Ramos (cell line): ENCODE measurements around the gene TPD52L1.
"Not testable (repeated sequence)": the region's sequence is repeated elsewhere in the genome, so short reads cannot be mapped to it uniquely, and the experiment has no call there.

Experiments
- in situ Hi-C: fragments of 300-500 bp; cut with MboI; formaldehyde crosslinking; loops from one replicate; pipeline ENCODE4 v1.14.3; 2022; ENCODE audit warnings: low sequenced_read_pairs; ENCODE audit not compliant: unreplicated experiment

TPD52L1 gene

GRCh38 chr6:125153391-125154117 is at the start of gene TPD52L1:
Gene TPD52L1 (plus strand): TSS chr6:125153773. CDS start chr6:125153952, 179 bp downstream.
- in situ Hi-C loops: no loop called here

GRCh38 chr6:125104425-125104824 is 49.1 kb upstream of the TPD52L1 start:
- in situ Hi-C loops: no loop called here

- in situ Hi-C loops: no loop called here
Observed at GRCh38 chr6:125107048-125107447, 46.5 kb upstream of the TPD52L1 start.

GRCh38 chr6:125107896-125108295 is 45.7 kb upstream of the TPD52L1 start:
- in situ Hi-C loops: no loop called here

DNA sequence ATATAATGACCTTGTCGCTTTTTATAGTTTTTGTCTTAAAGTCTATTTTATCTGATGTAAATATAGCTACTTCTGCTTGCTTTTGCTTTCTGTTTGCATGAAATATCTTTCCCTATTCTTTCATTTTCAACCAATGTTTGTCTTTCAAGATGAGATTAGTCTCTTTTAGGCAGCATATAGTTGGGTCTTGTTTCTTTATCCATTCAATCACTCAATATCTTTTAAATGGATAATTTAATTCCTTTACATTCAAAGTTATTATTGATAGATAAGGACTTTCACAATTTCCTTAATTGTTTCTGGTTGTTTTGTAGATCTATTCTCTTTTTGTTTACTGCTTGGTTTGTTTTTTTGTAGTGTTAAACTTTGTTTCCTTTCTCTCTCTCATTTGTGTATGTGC is 43.5 kb upstream of the TPD52L1 start:
- in situ Hi-C loops: no loop called here

- in situ Hi-C loops: no loop called here
Observed at GRCh38 chr6:125111219-125111983, 42.2 kb upstream of the TPD52L1 start.

DNA sequence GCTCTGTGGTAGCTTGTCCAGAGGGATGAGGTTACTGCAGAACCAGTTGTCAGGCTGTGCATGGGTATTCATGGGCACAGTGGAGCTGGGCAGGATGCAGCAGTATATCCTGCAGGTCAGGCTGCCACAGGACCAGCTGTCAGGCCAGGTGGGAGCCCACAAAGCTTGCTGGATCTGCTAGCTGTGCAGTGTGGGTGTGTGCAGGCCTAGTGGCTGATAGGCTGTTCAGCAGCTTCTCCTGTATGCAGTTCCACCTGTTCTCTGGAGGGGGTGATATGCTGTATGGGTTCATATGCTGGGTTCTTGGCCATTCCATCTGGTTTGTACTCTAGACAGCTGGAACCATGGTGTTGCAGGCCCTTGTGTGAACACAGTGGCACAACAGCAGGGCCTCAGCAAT is 40.6 kb upstream of the TPD52L1 start:
- in situ Hi-C loops: no loop called here

- in situ Hi-C loops: no loop called here
Observed at GRCh38 chr6:125114248-125114858, 39.2 kb upstream of the TPD52L1 start.

DNA sequence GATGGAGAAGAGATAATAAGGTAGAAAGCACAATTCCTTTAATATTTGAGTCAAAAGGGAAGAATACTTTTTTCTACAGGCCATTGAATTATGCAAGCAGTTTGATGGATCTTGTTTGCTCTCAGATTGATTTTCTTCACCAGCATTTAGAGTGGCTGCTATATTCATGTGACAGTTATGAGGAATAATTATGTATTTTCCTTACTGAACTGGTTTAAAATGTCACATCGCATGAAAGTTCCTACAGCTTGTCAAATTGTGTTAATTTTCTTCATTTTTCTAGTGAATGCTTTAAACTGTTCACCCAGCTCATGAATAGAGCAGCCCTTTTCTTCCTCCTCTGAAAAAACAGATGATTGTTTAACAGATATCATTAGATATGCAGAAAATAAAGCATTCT is 37.4 kb upstream of the TPD52L1 start:
- in situ Hi-C loops: no loop called here

DNA sequence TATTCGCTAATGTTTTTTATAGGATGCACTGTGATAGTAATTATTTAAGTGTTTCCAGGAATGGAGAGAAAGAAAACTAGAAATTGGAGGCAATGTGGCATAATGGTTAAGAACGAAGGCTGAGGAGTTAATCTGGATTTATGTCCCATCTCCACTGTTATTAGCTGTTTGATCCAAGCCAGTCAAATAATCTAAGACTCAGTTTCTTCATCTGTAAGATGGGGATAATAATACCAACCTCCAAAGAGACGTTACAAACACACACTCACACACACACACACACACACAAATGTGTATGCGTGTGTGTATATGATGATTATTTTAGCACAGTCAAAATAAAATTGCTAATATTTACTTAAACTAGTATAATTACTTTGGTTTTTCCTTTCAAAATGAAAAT is 36.9 kb upstream of the TPD52L1 start:
- in situ Hi-C loops: no loop called here

DNA sequence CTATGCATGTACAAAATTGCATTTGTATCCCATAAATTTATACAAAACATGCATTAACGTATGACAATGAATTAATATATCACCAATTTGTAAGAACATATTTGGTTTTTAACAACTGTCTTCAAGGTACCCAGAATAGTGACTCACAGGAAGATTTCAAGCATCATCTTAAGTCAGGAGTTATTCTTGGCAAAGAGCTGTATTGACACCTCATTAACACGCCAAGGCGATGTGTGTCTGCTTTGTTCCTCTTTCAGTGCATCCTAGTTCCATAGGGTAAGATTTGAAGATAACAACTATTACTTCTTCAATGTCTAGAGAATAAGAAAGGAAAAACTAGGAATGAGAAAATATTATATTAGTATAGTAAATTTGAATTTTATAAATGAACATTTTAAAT is 35.8 kb upstream of the TPD52L1 start:
- in situ Hi-C loops: no loop called here

DNA sequence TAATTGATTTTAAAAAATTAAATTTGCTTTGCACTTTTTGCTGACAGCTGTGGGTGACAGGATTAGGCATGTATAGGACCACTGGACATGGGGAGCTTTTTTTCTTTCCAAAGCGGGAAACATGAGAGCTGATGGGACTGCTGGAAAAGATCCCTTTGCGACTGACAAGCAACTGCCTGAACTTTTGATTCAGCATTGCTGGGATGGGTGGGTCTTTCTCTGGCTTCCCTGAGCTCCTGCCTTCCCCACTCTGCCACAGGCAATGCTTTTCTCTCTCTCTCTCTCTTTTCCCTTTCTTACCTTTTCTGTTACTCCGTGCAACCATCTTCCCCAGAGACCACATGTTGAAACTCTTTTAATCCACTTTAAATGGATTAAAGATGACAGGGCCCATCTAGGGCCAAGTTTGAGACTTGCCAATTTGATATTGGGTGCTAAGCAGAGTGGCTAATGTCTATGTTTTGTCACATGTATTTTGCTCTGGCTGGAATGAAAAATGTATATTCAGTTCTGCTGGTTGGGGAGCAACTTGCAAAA is 33.5 kb upstream of the TPD52L1 start:
- in situ Hi-C loops: no loop called here

- in situ Hi-C loops: no loop called here
Observed at GRCh38 chr6:125121894-125122293, 31.7 kb upstream of the TPD52L1 start.

DNA sequence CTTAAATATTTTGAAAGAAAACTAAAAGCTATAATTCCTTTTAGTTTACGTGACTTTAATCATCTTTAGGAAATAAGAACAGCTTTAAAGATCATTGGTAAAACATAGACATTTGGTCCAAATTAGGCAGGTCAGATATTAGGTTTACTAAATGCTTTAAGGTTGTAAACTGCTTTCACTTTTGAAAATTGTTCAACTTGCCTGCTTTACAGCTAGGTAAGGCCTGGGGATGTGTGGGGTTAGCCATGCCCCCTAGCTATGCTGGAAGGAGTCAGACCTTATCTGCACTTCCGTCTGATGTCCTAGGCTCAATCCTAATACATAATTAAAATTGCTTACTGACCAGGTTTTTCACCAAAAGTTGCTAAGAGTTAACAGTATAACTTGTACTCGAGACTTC is 30.5 kb upstream of the TPD52L1 start:
- in situ Hi-C loops: no loop called here

- in situ Hi-C loops: no loop called here
Observed at GRCh38 chr6:125123468-125124048, 30.0 kb upstream of the TPD52L1 start.

DNA sequence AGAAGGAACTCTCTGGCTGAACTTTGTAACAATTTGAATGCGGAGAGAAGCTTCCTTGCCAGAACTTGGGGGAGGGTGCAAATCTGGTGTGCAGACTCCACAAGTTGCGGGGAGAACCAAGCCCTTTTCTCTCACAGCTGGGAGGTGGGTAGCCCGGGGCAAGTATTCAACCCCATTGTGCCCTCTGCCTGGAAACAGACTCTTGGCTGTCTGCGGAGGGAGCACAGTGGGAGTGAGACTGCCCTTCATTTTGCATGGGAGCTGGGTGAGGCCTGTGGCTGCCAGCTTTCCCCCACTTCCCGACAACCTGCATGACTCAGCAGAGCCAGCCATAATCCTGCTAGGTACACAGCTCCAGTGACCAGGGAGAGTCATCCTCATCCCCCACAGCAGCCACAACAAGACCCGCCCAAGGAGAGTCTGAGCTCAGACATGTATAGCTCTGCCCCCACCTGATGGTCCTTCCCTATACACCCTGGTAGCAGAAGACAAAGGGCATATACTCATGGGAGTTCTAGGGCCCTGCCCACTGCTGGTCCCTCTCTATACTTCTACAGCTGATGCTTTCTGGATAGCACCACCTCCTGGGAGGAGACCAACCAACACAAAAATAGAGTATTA is 29.4 kb upstream of the TPD52L1 start:
- in situ Hi-C loops: no loop called here

DNA sequence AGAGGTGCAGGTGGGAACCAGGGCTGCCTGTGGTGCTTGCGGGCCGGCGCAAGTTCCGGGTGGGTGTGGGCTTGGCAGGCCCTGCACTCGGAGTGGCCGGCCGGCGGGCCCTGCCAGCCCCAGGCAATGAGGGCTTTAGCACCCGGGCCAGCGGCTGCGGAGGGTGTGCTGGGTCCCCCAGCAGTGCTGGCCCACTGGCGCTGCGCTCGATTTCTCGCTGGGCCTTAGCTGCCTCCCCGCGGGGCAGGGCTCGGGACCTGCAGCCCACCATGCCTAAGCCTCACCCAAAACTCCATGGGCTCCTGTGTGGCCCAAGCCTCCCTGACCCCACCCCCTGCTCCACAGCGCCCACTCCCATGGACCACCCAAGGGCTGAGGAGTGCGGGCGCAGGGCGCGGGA is 27.7 kb upstream of the TPD52L1 start:
- in situ Hi-C loops: not testable (repeated sequence)

DNA sequence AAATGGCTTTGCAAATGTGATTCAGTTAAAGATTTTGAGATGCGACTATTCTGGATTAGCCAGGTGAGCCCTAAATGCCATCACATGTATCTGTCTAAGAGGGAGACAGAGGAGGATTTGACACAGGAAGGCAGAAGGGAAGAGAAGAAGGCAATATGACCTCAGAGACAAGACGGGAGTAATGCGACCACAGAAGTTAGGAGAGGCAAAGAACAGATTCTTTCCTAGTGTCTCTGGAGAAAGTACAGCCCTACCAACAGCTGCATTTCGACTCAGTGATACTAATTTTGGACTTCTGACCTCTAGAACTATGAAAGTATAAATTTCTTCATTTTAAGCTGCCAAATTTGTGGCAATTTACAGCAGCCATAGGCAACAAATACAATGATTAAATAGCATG is 24.2 kb upstream of the TPD52L1 start:
- in situ Hi-C loops: no loop called here

- in situ Hi-C loops: no loop called here
Observed at GRCh38 chr6:125132058-125132457, 21.5 kb upstream of the TPD52L1 start.

DNA sequence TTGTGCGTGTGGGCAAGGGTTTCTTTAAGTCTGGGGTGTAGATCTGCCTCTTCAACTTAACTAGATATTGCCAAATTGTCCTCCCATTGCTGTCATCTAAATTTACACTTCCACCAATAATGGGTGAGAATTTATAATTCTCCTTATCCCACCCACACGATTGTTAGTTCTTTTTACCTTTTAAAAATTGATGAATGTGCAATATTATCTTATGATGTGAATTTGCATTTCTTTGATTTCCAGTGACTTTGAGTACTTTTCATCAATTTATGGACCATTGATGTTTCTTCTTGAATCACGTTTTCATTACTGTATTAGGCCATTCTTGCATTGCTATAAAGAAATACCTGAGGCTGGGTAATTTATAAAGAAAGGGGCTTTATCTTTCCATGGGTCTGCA is 17.2 kb upstream of the TPD52L1 start:
- in situ Hi-C loops: no loop called here
